Memory B cell (primary cell): ENCODE measurements around the gene BAX.
A peak's percentile ranks its signal among the peaks of the same experiment; 100 is the strongest.

ENCODE experiments used
- ATAC-seq: fragments of 150-1000 bp; cut with Tn5 transposase; 2 replicates; pipeline ENCODE4 v1.10.0; 2021; ENCODE audit warnings: low read depth, mild to moderate bottlenecking, moderate library complexity
- DNase-seq, 2 donors: peaks; one replicate each; pipeline ENCODE4 v3.0.0; 2022; ENCODE audit warnings: low spot score in 2 of 2
- H3K27ac Mint-ChIP-seq: one replicate; pipeline ENCODE4 v1.8.0; 2022; ENCODE audit warnings: mild to moderate bottlenecking, moderate library complexity, mixed read lengths
- H3K27me3 Mint-ChIP-seq: one replicate; pipeline ENCODE4 v1.8.0; 2022; ENCODE audit warnings: mixed read lengths
- H3K36me3 Mint-ChIP-seq: one replicate; pipeline ENCODE4 v1.8.0; 2022; ENCODE audit warnings: mild to moderate bottlenecking, mixed read lengths
- H3K4me1 Mint-ChIP-seq: one replicate; pipeline ENCODE4 v1.8.0; 2022; ENCODE audit warnings: mixed read lengths
- H3K4me3 Mint-ChIP-seq: one replicate; pipeline ENCODE4 v1.8.0; 2022; ENCODE audit warnings: mild to moderate bottlenecking, moderate library complexity, mixed read lengths
- H3K9me3 Mint-ChIP-seq: one replicate; pipeline ENCODE4 v1.8.0; 2022; ENCODE audit warnings: mixed read lengths

BAX gene

GRCh38 chr19:48945415-48945814 is 9.3 kb upstream of the BAX start:
- DNase-seq (no peak), ATAC-seq (no peak)
- Mint-ChIP-seq H3K27ac (no peak overlapping the region), H3K9me3 (peaks cover 1% of the 10 kb centered on the region), H3K27me3 (no peaks in the 10 kb centered on the region), H3K4me1 (no peaks in the 10 kb centered on the region), H3K36me3 (no peaks in the 10 kb centered on the region), H3K4me3 (no peak overlapping the region)

DNA sequence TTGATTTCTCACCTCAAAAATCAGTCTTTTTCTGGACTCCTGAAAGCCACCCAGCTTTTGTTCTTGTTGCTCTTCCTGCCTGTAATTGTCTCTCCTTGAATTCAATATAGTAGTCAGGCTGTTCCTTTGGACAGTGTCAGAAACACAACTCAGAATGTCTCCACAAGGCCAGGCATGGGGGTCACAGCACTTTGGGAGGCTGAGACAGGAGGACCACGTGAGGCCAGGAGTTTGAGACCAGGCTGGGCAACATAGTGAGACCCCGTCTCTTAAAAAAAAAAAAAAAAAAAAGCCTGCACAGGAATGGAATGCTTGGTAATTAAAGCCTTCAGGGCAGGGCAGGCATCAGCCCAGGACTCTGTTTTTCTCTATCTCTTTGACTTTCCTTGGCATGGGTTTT is 8.9 kb upstream of the BAX start:
- Mint-ChIP-seq H3K27ac (no peak overlapping the region), H3K36me3 (no peaks in the 10 kb centered on the region), H3K27me3 (no peaks in the 10 kb centered on the region), H3K9me3 (peaks cover 1% of the 10 kb centered on the region), H3K4me1 (no peaks in the 10 kb centered on the region), H3K4me3 (no peak overlapping the region)
- ATAC-seq (no peak), DNase-seq (no peak)

DNA sequence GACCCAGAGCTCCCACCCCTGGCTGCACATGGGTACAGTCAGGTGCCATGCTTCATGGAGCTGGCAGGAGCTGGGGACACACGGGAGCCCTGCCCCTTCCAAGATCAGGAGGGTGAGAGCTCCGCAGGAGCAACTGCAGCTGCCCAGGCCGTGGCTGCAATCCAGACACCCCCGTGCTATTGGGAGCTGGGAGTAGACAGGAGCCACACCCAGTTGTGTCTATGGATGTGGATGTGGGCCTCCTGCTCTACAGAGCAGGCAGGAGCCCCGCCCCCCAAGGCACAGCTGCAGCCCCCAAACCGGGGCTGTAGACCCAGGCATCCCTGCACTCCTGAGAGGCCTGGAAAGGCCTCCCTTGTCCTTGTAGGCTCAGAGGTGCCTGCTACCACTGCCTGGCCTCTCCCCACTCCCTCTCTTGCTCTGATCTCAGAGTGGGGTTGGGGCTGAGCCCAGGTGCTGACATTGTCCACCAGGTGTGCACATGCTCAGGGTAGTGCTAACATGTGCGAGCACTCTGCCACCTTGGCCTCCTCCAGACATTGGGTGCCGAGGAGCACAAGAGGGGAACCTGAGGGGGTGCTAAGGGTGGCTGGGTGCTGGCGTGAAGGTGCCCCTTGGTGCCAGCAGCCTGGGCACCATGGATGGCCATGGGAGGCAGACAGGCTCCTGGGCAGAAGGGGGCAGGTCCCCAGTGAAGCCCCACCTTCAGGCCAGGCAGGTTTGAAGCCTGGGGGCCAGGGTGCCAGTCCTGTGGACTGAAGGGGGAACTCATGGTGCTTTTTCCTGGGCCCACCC is 8.0 kb upstream of the BAX start:
- Mint-ChIP-seq H3K4me1 (no peaks in the 10 kb centered on the region), H3K9me3 (peaks cover 1% of the 10 kb centered on the region), H3K27me3 (no peaks in the 10 kb centered on the region), H3K36me3 (no peaks in the 10 kb centered on the region), H3K4me3 (no peak overlapping the region), H3K27ac (no peak overlapping the region)
- ATAC-seq (no peak), DNase-seq (no peak)

GRCh38 chr19:48947258-48947542 is 7.5 kb upstream of the BAX start:
- ATAC-seq, result no peak
- no peaks in the 10 kb centered on the region for H3K4me1 Mint-ChIP-seq
- no peak overlapping the region for H3K4me3 Mint-ChIP-seq
- H3K27me3 Mint-ChIP-seq, result no peaks in the 10 kb centered on the region
- H3K36me3 Mint-ChIP-seq, result no peaks in the 10 kb centered on the region
- no peak for DNase-seq
- H3K27ac Mint-ChIP-seq, result no peak overlapping the region
- H3K9me3 Mint-ChIP-seq, result peaks cover 1% of the 10 kb centered on the region

DNA sequence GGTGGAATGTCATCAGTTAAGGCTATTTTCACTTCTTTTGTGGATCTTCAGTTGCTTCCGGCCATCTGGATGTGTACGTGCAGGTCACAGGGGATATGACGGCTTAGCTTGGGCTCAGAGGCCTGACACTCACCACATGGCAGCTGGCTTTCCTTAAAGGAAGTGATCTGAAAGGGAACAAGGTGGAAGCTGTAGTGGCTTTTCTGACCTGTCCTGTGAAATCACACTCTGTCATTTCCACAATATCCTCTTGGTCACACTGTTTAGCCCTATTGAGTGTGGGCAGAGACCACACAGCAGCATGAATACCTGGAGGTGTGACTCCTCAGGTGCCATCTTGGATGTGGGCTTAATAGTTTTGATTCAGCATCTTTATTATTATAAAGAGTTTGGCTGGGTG is 4.5 kb upstream of the BAX start:
- H3K27me3 Mint-ChIP-seq, result no peaks in the 10 kb centered on the region
- DNase-seq (no peak), ATAC-seq (no peak)
- peaks cover 1% of the 10 kb centered on the region for H3K9me3 Mint-ChIP-seq
- peaks cover 3% of the 10 kb centered on the region for H3K4me1 Mint-ChIP-seq
- no peak overlapping the region for H3K27ac Mint-ChIP-seq
- no peak overlapping the region for H3K4me3 Mint-ChIP-seq
- no peaks in the 10 kb centered on the region for H3K36me3 Mint-ChIP-seq

- Mint-ChIP-seq H3K4me3 (no peak overlapping the region), H3K9me3 (peaks cover 1% of the 10 kb centered on the region), H3K36me3 (no peaks in the 10 kb centered on the region), H3K27ac (no peak overlapping the region), H3K27me3 (no peaks in the 10 kb centered on the region), H3K4me1 (peaks cover 9% of the 10 kb centered on the region)
- DNase-seq, result no peak
- no peak for ATAC-seq
Observed at GRCh38 chr19:48950830-48951519, 3.7 kb upstream of the BAX start.

DNA sequence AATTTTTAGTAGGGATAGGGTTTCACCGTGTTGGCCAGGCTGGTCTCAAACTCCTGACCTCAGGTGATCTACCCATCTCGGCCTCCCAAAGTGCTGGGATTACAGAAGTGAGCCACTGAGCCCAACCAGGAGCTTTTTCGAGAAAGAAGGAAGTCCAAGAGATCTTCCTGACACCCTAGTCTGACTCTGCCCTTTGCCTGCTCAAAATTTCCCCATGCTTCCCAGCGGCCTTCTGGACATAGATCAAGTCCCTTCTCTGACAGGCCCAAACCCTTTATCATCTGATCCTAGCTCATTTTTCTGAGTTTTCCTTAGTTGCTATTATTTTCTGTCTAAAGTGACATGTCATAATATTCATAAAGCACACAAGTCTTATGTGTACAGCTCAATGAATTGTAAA is 1.5 kb upstream of the BAX start:
- Mint-ChIP-seq H3K27ac (no peak overlapping the region), H3K4me1 (peaks cover 16% of the 10 kb centered on the region), H3K4me3 (no peak overlapping the region), H3K27me3 (no peaks in the 10 kb centered on the region), H3K36me3 (peaks cover 7% of the 10 kb centered on the region), H3K9me3 (peaks cover 1% of the 10 kb centered on the region)
- ATAC-seq, result no peak
- no peak for DNase-seq

GRCh38 chr19:48953990-48954594 is 583 bp upstream of the BAX start:
- peaks cover 19% of the 10 kb centered on the region for H3K4me1 Mint-ChIP-seq
- no peak for ATAC-seq
- peak overlapping the region; percentile 94 for H3K4me3 Mint-ChIP-seq
- no peaks in the 10 kb centered on the region for H3K27me3 Mint-ChIP-seq
- peaks cover 10% of the 10 kb centered on the region for H3K36me3 Mint-ChIP-seq
- no peak for DNase-seq
- H3K27ac Mint-ChIP-seq, result no peak overlapping the region
- H3K9me3 Mint-ChIP-seq, result no peaks in the 10 kb centered on the region

DNA sequence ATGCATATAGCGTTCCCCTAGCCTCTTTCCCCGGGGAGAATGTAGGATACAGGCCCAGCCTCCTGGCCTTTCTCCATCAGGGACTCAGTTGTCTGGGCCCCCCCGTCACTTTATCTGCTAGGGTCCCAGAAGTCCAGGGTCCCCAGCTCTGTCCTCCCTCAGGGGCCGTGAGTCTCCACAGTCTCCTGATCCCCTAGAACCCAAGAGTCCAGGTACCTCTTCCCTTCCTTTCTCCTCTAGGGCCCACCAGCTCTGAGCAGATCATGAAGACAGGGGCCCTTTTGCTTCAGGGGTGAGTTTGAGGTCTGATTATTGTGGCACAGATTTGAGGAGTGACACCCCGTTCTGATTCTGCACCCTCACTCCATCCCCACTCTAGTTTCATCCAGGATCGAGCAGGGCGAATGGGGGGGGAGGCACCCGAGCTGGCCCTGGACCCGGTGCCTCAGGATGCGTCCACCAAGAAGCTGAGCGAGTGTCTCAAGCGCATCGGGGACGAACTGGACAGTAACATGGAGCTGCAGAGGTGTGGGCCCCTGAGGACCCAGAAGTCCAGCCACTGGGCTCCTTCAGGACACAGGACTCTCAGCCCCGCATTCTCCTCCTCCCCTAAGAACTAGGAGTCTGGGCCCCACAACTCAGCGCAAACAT is 758 bp downstream of the BAX start:
- Mint-ChIP-seq H3K36me3 (peaks cover 10% of the 10 kb centered on the region), H3K4me1 (peaks cover 19% of the 10 kb centered on the region), H3K27me3 (no peaks in the 10 kb centered on the region), H3K9me3 (no peaks in the 10 kb centered on the region), H3K27ac (peak overlapping the region; percentile 26), H3K4me3 (peak overlapping the region; percentile 94)
- ATAC-seq (no peak), DNase-seq (no peak)

DNA sequence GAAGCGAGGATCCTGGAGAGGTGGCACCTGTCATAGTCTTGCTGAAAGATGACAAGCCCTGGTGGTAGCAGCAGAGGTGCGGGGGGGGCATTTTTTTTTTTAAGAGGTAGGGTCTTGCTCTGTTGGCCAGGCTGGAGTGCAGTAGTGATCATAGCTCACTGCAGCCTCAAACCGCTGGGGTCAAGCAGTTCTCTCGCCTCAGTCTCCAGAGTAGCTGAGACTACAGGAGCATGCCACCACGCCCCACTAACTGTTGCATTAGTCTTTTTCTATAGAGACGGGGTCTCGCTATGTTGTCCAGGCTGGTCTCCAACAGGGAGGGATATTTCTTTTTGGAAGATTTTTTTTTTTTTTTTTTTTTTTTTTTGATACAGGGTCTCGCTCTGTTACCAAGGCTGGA is 3.3 kb downstream of the BAX start:
- Mint-ChIP-seq H3K4me1 (peaks cover 34% of the 10 kb centered on the region), H3K27ac (no peak overlapping the region)
- ATAC-seq, result no peak

GRCh38 chr19:48959341-48960239 is 4.9 kb downstream of the BAX start:
- Mint-ChIP-seq H3K27me3 (no peaks in the 10 kb centered on the region), H3K4me1 (peaks cover 45% of the 10 kb centered on the region), H3K4me3 (no peak overlapping the region), H3K9me3 (no peaks in the 10 kb centered on the region), H3K36me3 (peaks cover 10% of the 10 kb centered on the region), H3K27ac (no peak overlapping the region)
- DNase-seq, result no peak
- no peak for ATAC-seq

More for the DNA sequence above, 3.3 kb downstream of the BAX start:
- no peak for DNase-seq
- Mint-ChIP-seq H3K9me3 (no peaks in the 10 kb centered on the region), H3K36me3 (peaks cover 10% of the 10 kb centered on the region), H3K27me3 (no peaks in the 10 kb centered on the region), H3K4me3 (no peak overlapping the region)

DNA sequence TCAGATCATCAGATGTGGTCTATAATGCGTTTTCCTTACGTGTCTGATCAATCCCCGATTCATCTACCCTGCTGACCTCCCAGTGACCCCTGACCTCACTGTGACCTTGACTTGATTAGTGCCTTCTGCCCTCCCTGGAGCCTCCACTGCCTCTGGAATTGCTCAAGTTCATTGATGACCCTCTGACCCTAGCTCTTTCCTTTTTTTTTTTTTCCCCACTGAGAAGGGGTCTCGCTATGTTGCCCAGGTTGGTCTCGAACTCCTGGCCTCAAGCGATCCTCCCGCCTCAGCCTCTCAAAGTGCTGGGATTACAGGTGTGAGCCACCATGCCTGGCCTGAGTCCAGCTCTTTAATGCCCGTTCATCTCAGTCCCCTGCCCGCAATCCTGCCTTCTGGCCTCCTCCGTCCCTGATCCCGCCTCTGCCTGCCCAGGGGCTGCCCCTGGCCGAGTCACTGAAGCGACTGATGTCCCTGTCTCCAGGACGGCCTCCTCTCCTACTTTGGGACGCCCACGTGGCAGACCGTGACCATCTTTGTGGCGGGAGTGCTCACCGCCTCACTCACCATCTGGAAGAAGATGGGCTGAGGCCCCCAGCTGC is 6.5 kb downstream of the BAX start:
- H3K4me3 Mint-ChIP-seq, result no peak overlapping the region
- no peak for ATAC-seq
- H3K27me3 Mint-ChIP-seq, result no peaks in the 10 kb centered on the region
- peak overlapping the region; percentile 59 for H3K27ac Mint-ChIP-seq
- no peaks in the 10 kb centered on the region for H3K9me3 Mint-ChIP-seq
- peaks cover 13% of the 10 kb centered on the region for H3K36me3 Mint-ChIP-seq
- no peak for DNase-seq
- peaks cover 41% of the 10 kb centered on the region for H3K4me1 Mint-ChIP-seq

- Mint-ChIP-seq H3K4me1 (peaks cover 42% of the 10 kb centered on the region), H3K27ac (peak overlapping the region; percentile 97), H3K9me3 (no peaks in the 10 kb centered on the region), H3K36me3 (peaks cover 15% of the 10 kb centered on the region), H3K27me3 (no peaks in the 10 kb centered on the region), H3K4me3 (peak overlapping the region; percentile 71)
- DNase-seq (no peak), ATAC-seq (no peak)
Observed at GRCh38 chr19:48961673-48962028, 7.0 kb downstream of the BAX start.
